Endometrial microvascular endothelial cells (primary cell): ENCODE data around the gene KRT75. TPM values are rescaled to one million over a fixed set of nuclear protein-coding genes. Genes with fewer than 3 reads are reported as not detected.

Experiments
- in situ Hi-C: cut with HindIII; loops from 2 replicates; pipeline ENCODE4 v1.10.0; 2017; ENCODE audit warnings: low sequenced_read_pairs, low pct_unique_long_range_greater_than_20kb; ENCODE audit errors: inconsistent ontology term
- total RNA-seq: library from RNA; depleted of rRNA; stranded (reverse); fragments of >200 nt; gene quantifications from one replicate; pipeline ENCODE4 v1.2.3, GENCODE V29; 2015; ENCODE audit errors: inconsistent ontology term

The KRT75 gene
- total RNA-seq, 1 donor from 2014 or later = not detected

DNA sequence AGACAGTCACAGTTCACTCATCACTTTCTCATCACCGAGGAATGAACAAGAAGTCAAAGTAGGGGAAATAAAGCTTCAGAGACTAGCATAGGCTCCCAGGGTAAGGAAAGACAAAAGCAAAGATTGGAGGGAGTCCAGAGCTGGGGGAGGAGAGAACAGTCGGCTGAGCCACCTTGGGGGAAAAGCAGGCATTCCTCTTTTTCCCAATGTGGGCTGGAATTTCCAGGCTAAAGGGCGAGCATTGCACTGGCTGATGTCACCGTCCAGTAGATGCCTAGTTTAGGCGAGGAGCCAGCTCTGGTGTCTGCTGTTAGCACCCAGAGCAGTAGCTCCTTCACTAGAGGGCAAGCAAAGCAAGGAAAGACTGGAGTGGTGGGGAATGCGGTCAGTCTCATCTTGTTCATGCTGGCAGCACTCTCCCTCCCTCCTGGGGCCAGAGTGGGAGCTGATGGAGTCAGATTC, 8.5 kb upstream of the KRT75 start:
- in situ Hi-C loops = no loop called here

DNA sequence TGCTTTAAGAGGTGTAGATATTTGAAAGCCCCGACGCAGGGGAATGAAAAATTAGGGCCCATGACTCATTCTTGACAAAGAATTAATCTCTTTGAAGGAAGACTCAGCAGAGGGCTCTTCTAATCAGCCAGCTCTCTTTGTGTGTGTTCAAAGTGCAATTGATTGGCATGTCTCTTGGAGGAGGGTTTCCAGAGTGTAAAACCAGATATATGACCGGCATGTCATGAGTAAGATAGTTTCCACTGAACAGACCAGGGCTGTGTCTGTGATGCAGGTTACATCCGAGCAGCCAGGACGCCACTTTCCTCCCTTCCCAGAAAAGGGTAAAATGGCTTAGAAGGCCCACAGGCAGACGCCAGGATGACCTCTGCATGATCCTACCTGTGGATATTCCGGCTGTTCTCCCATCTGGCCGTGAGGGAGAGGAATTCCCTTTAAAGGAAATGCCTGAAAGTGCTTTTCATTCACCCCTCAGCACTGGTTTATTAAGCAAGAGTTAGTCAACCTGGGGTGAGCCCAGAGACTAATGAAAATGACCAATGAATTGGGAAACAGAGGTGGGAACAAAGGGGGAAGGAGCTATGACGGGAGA, 7.2 kb upstream of the KRT75 start:
- in situ Hi-C loops = no loop called here

DNA sequence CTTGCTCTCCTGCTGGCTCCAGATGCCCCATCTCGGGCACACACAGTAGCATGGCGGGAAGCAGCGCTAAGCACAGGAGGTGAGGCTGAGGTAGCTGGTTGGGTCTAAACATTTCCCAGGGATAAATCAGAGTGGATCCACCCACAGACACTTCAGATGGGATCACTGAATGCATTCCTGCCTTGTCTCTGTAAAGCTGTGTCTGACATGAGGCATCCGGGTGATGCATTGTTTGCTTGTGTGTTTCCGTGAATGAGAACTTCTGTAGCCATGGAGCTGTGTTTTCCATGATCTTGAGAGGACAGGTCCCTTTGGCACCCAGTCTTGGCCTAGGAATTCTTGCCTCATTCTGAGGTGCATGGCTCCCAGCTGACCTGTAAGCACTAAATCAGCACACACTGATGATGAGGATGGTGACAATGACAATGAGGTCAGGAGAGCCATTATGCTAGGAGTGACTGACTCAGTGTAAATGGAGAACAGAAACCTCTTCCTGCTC, 6.7 kb upstream of the KRT75 start:
- in situ Hi-C loops = no loop called here

DNA sequence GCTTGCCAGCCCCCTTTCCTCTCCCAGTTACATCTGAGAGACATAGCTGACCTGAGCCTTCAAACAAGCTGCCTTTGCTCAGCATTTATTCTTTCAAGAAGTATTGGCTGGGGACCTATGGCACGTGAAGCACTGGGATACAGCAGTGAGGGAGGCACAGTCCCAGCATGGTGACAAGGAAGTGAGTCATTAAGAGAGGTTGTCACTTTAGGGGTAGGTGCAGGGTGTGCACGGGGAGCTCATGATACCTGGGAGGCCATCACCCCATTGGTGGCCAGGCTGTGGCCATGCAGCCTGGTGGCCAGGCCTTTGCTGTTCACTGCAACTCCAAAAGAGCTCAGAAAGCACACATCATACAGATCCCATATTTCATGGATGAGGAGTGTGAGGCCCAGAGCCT, 5.7 kb upstream of the KRT75 start:
- in situ Hi-C loops = no loop called here

DNA sequence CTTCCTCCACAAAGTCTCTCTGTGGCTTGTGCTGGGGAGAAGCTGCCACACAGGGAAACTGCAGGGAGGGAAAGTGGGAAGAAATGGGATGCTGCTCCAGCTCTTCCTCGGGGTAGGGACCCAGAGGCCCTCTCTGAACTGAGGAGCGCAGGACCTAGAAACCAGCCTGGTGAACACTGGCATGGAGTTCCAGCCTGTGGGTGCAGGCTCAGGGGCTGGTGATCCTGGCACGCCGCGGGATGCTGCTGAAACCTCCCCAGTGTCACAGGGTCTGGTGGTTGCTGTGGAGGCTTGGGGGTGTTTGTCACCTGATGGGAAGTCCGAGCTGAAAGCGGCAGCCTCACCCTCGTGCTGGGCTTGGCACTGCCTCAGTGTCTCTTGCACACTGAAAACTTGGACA, 5.2 kb upstream of the KRT75 start:
- in situ Hi-C loops = no loop called here

DNA sequence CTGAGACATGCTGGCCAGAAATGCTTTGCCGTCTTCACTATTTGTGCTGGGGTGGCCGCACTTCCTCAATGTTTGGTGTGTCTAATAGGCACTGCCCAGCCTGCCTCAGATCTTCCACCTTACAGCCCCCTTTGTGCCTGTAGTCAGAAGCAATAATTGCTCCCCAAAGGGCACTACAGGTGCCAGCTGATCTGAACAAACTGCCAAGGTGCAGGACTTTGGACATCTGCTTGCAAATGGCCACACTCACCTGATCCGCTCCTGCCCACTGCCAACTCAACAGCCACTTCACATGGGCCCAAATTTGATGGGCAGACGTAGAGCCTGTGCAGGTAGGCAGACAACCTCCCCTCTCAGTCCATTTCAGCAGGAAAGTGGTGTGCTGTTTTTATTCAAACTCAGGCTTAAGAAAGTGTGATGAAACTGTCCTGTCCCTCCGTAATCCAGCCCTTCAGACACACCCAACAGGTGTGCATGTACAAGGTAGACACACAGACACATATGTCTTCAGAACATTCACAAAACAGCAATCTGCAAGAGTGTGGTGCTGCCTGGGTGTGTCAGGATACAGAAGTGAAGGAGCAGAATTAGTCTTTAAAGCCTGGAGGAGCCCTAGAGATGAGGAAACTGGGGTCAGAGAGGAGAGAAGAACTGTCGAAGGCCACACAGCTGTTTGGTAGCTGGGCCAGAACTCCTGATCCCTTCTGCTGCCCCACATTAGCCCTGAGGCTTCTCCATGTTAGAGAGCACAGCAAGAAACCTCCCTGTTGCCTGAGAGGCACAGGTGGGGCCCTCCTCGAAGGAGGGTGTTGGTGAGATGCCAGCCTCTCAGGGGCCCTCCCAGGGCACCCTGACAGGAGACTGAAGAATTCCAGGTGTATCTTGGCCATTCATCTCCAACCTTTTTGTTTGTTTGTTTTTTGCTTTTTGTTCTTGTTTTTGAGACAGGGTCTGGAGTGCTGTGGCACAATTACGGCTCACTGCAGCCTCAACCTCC, 4.4 kb upstream of the KRT75 start:
- in situ Hi-C loops = no loop called here

DNA sequence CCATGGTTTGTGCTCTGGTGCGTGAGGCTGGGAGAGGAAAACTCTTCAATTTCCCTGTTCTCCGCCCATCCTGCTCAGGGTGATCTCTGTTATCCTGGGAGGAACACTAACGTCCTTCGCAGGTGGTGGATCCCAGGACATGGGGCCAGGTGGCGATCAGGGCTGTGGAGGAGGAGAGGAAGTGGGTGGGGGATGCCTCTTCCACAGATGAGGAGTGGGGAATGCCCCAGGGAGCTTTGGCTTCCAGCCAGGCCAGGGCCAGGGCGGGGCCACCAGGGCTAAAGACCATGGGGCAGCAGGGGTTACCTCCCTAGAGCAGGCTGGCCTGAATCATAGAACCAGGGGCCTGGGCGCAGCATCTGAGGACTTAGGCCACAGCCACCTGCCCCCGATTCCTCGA, 3.3 kb upstream of the KRT75 start:
- in situ Hi-C loops = no loop called here

DNA sequence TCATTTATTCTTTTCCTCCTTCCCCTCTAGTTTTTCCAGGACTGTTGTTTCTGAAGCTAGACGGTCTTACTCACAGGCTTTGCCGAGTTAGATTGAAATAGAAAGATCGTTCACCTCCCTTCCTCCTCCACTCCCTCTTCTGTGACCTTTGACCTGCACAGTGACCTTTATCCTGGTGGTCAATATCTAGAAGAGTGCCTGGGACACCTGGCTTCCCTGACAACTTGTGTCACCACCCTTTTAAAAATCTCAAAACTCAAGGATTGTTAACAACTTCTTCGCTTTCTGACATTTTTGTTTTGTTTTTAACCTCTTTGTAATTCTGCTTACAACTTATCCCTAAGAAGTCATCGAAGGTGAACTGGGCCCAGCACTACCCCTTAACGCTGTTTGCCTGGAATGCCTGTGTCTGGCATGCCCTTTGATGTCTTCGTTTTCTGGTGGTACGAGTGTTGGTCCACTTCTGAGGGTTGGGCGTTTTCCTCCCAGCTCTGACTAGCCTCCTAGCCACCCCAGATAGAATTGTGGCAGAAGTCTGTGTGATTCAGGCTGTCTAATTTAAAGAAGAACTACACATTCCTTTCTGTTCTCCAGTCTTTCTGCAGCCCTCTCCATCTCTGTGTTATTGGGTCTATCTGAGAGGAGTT, 2.8 kb upstream of the KRT75 start:
- in situ Hi-C loops = no loop called here

DNA sequence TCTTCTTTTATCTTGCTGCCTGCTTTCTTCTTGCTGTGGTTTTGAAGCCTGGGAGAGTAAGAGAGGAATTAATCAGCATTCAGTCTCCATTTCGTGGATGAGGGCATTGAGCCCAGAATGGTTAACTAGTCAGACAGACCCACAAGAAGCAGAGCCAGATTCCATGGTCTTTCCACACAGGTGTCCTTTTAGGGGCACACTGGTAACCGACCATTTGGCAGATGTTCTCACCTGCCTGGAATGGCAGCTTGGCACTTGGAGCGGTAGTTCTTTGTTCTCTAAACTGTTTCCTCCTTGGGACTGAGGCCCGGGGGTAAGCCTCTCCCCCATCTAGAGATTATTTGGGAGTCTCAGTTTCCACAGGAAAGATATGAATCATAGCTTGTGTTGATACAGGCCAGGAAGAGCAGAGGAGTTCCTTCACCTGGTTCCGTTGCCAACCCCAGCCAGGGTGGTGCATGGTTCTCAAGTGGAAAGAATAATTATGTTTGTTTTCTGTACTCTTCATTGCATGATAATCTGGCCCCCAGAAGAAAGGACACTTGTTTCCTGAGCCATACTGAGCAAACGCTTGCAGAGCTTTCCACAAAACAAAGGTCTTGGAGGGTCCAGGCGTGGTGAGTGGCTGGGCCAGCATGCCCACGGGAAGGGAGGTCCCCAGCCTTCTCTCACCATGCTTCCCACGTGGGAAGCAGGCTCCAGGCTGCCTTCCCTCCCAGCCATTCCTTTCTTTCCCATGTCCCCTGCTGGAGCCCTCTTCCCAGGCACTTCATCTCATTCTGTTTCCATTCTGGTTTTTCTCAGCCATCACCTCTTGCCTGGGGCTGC, 2.0 kb upstream of the KRT75 start:
- in situ Hi-C loops = no loop called here

DNA sequence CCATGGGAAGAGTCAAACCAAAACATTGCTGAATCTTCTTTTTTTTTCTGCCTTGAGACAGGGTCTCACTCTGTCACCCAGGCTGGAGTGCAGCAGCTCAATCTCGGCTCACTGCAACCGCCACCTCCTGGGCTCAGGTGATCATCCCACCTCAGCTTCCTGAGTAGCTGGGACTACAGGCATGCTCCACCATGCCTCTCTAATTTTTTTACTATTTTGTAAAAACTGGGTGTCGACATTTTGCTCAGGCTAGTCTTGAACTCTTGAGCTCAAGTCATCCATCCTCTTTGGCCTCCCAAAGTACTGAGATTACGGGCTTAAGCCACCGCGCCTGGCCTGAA, 1.5 kb upstream of the KRT75 start:
- in situ Hi-C loops = no loop called here

DNA sequence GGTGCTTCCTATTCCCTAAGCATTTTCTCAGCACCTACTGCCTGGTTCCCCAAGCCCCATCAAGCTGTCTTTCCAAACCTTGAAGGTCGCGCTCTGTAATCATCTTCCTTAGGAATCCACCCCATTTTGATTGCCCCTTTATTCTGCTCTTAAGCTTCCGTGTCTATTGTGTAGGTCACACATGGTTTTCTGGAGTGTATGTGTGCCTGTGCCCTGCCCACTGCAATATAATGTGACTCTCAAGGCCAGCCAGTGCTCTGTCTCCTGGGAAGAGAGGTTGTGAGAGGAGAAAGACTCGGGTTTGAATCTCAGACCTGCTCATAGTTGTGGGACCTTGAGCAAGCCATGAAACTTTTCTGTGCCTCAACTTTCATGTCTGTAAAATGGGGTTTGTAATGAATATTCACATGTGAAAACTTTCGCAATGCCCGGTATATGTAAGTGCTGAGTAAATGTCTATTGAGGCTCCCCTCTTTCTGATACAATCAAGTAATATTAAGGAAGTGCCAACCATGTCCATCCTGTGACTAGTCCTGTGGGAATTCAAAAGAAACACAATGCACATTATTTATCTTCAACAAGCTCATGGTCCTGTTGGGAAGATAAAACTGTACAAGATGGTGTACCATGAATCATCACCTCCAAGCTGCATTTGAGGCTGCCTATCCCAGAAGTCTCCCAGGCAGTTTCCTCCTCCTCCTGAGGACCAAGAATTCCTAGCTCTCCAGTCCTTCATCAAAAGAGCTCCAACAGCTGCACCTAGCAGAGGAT, 774 bp upstream of the KRT75 start:
- in situ Hi-C loops = no loop called here

DNA sequence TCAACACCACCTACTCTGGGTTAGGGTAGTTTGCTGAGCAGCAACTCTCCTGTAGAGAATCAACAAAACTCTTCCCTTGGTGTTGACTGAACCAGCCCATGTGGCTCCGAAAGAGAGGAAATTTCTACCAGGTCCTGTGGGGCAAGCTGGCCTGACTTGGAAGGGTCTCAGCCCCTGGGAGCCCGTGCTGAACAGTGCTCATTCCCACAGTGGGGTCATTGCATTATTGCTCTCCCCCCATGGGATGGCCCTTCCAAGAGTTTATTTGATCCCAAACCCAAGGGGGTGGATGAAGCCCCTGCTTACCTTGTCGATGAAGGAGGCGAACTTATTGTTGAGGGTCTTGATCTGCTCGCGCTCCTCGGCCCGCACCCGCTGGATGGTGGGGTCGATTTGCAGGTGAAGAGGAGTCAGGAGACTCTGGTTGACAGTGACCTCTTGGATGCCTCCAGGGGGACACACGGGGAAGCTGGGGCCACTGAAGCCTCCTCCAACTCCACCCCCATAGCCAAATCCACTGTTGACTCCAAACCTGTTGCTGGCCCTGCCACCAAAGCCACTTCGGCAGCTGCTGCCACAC, 580 bp downstream of the KRT75 start:
- in situ Hi-C loops = no loop called here

DNA sequence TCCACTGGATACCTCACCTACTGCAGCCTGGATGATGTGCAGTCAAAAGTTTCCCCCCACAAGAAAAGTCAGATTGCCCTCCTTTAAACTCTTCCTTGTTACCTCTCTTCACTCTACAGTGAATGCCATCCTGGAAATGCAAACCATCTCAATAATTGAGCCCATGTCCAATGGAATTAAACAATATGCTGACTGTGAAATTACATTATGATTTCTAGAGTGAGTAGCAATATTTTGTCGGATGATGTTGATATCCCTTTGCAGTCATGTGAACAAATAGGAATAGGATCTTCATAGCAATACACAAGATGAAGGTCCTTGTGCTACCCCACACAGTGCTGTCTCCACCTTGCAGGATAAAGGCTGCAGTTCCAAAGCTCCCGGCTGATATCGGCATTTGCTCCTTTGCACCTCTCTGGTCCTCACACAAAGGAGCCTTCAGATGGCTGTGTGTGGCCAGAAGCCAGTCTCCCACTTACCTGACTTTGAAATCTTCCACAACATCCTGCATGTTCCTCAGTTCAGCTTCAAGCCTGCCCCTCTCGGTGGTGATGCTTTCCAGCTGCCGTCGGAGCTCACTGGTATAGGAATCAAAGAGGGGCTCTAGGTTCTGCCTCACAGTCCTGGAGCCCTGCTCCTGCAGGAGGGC, 1.5 kb downstream of the KRT75 start:
- in situ Hi-C loops = no loop called here

DNA sequence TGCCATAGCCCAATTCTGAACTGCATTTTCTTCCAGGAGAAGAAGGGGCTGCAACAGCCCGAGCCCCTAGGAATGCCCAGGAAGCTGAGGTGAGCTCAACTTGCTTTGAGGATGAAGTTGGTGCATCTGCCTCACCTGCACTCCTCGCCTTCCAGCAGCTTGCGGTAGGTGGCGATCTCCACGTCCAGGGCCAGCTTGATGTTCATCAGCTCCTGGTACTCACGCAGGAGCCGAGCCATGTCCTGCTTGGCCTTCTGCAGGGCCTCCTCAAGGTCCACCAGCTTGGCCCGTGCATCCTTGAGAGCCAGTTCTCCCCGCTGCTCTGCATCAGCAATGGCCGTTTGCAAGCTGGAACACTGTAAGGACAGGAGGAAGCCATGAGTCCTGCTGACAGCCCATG, 6.0 kb downstream of the KRT75 start:
- in situ Hi-C loops = no loop called here

DNA sequence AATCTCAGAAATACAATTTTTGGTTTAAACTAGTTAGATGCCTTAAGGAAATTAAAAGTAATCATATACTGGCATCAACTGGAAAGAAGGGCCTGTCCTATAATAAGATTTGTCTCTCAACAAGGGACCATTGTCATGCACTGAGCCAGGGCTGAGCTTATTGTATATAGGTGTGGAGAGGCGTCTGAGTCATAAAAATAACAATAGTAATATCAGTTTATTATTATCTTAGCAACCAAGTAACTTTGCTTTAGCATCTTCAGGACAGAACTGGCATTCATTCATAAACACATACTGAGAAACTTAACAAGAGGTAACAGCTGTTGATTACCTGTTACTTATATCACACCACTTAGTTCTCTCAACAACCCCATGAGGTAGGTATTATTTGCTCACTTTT, 7.1 kb downstream of the KRT75 start:
- in situ Hi-C loops = no loop called here

DNA sequence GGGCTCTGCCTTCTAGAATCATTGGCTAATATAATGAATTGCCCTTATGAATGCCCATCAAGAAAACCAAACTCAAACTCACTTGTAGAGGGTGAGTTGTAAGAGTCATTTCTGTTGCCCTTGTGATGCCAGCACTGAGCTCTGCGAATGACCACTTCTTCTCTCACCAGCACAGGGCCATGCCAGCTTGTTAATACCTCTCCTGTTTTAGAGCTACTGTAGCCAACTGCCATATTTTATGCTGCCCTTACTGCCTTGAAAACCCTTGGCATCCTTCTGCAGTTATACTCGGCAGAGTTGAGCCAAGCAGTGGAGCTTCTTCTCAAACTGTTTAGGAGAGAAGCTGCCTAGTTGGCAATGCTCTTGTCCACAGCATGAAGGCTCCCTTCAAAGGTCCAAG, 8.1 kb downstream of the KRT75 start:
- in situ Hi-C loops = no loop called here

DNA sequence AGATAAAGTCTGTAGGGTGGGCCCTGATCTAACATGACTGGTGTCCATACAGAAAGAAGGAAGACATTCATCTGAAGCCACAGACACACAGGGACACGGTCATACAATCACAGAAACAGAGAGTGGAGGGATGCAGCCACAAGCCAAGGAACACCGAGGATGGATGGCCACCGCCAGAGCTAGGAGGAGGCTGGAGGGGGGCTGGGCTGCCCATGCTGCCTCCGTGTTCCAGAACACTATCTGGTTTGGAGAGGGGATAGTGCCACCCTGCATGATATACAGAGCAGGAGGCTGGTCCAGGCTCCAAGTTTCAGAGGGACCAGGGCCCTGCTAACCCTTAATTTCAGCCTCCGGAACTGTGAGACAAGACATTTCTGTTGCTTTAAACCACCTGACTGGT, 8.7 kb downstream of the KRT75 start:
- in situ Hi-C loops = no loop called here
